Sigmoid colon (tissue), 4 donors: Measurements from ENCODE around the gene SFMBT1.

ENCODE experiments used
- EP300 ChIP-seq, 4 donors: sonication (generic); formaldehyde crosslinking; IDR thresholded peaks; one replicate each; pipeline ENCODE4 v1.6.1; 2017; ENCODE audit warnings: antibody characterized with exemption in 4 of 4
- POLR2A ChIP-seq, 2 donors: fragments of 450-650 bp; IDR thresholded peaks; one replicate each; pipeline ENCODE4 v1.6.1; 2016; ENCODE audit warnings: antibody characterized with exemption in 2 of 2, mild to moderate bottlenecking in 2 of 2, moderate library complexity in 2 of 2
- POLR2AphosphoS5 ChIP-seq, 4 donors: sonication (generic); formaldehyde crosslinking; IDR thresholded peaks; one replicate each; pipeline ENCODE4 v1.6.1; 2017; ENCODE audit warnings: antibody characterized with exemption in 4 of 4
- TF ChIP-seq, protein P1 (sequence below), 4 experiments: fragments of 450-650 bp in 3 of 4; fragments of 200-600 bp in 1 of 4; IDR thresholded peaks; one replicate each; pipeline ENCODE4 v1.5.1; 2016 to 2019; ENCODE audit warnings: antibody characterized with exemption in 4 of 4, mild to moderate bottlenecking in 3 of 4, moderate library complexity in 2 of 4

DNA sequence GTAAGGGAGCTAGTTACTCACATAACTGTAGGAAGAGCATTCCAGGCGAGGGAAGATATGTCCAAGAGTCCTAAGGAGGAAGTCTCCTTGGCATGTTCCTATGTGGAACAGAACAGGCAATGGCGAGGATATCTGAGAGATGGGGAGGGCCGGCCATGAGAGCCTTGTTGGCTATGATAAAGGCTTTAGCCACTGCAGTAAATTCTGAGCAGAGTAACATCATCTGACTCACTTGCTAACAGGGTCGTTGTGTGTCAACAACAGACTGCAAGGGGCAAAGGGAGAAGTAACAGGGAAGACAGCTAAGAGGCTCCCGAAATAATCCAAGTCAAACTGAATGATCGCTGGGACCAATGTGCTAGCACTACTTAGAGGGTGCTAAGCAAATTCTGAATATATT, 21.6 kb downstream of the SFMBT1 start:
- TF ChIP-seq, protein P1, sequence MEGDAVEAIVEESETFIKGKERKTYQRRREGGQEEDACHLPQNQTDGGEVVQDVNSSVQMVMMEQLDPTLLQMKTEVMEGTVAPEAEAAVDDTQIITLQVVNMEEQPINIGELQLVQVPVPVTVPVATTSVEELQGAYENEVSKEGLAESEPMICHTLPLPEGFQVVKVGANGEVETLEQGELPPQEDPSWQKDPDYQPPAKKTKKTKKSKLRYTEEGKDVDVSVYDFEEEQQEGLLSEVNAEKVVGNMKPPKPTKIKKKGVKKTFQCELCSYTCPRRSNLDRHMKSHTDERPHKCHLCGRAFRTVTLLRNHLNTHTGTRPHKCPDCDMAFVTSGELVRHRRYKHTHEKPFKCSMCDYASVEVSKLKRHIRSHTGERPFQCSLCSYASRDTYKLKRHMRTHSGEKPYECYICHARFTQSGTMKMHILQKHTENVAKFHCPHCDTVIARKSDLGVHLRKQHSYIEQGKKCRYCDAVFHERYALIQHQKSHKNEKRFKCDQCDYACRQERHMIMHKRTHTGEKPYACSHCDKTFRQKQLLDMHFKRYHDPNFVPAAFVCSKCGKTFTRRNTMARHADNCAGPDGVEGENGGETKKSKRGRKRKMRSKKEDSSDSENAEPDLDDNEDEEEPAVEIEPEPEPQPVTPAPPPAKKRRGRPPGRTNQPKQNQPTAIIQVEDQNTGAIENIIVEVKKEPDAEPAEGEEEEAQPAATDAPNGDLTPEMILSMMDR (IDR thresholded peaks at IDR 0.05), result no peak
- TF ChIP-seq EP300 (IDR thresholded peaks at IDR 0.05), result no peak
- no peak for TF ChIP-seq POLR2AphosphoS5 (IDR thresholded peaks at IDR 0.05)
- TF ChIP-seq POLR2A (IDR thresholded peaks at IDR 0.05), result no peak
